ENCODE measurements around the gene RAB43.

- TF ChIP-seq POLR2A (IDR thresholded peaks at IDR 0.05; ENCODE audit: borderline replicate concordance, extremely low read depth, insufficient read depth, insufficient read length) (no peak), RAD21 (IDR thresholded peaks at IDR 0.05; ENCODE audit: low read depth) (no peak), TCF7L2 (IDR thresholded peaks at IDR 0.05; ENCODE audit: borderline replicate concordance, extremely low read depth, insufficient read depth, insufficient read length) (no peak), REST (IDR thresholded peaks at IDR 0.05; ENCODE audit: low read depth) (no peak), EZH2 (IDR thresholded peaks at IDR 0.05) (no peak), CTCF (IDR thresholded peaks at IDR 0.05 in 2 of 3, conservative IDR thresholded peaks at IDR 0.05 in 1 of 3; ENCODE audit: borderline replicate concordance in 1 of 3, insufficient read depth in 1 of 3, low read depth in 2 of 3, low read length in 2 of 3) (no peak), EZH2phosphoT487 (IDR thresholded peaks at IDR 0.05; ENCODE audit: borderline replicate concordance) (no peak), JUND (IDR thresholded peaks at IDR 0.05) (no peak), EGR1 (IDR thresholded peaks at IDR 0.05; ENCODE audit: low read depth) (no peak), POLR2AphosphoS5 (IDR thresholded peaks at IDR 0.05; ENCODE audit: low read depth, low read length) (no peak), MAX (IDR thresholded peaks at IDR 0.05) (no peak)
Observed at GRCh38 chr3:129054605-129055104, 66.9 kb downstream of the RAB43 start.
